Measurements from ENCODE around the gene RFT1. TPM values are rescaled to one million over a fixed set of nuclear protein-coding genes. Genes with fewer than 3 reads are reported as not detected.

Gene RFT1
- total RNA-seq, 1 donor from 2014 or later = 19.2 TPM

DNA sequence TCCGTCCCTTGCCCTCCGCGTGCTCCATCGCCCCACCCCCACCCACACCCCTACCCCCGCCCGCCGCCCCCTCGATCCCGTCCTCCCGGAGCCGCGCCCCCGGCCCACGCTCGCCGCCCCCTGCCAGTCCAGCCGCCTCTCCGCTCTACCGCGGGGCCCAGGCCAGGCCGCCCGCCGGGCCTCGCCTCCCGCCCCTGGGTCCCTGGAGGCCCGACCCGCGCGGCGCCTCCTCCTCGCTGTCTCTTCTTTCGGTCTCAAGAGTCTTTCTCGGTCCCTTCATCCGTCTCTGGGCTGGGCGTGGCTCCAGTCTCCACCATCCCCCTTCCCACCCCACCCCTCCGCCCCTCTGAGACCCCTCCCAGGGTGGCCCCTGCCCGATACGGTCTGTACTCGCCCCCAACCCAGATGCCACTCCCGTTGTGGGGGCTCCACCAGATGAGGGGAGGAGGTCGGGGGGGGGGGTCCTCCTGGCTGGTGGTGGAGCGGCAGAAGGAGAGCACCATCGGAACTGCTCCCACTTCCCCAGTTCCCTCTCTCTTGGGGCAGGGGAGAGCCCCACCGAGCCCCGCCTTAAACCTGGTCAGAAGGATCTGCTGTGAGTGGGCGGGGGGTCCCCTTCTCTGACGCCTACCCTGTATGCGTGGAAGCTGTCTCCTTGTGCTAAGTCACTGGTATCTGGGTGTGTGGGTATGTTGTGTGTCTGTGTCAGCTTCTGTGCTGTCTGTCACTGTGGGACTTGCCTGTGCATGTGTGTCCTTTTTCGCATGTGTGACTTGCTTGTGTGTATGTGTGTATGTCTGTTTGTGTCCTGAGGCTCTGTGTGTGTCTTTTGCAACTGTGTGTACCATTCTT, 31.8 kb upstream of the RFT1 start:
- no peak overlapping the region for H3K27ac ChIP-seq (ENCODE audit: low read depth, low read length)
- no peaks in the 10 kb centered on the region for H3K36me3 ChIP-seq (ENCODE audit: insufficient read depth, low read length)
- no peaks in the 10 kb centered on the region for H3K9me3 ChIP-seq (ENCODE audit: insufficient read depth, low read depth, low read length)
- peaks cover 17% of the 10 kb centered on the region for H3K4me1 Mint-ChIP-seq (ENCODE audit: low read depth, unreplicated experiment)
- H2AFZ ChIP-seq (ENCODE audit: low read depth, low read length) = peak overlapping the region; percentile 91
- H3K4me3 Mint-ChIP-seq (ENCODE audit: unreplicated experiment) = peak overlapping the region; percentile 94
- peak overlapping the region; percentile 94 for H3K4me2 ChIP-seq (ENCODE audit: low read length)
- H3K4me3 ChIP-seq (ENCODE audit: insufficient read depth, low read depth, low read length) = peak overlapping the region; percentile 80
- FAIRE-seq = no peak
- H3K27me3 Mint-ChIP-seq (ENCODE audit: low read depth, unreplicated experiment) = peaks cover 26% of the 10 kb centered on the region
- peaks cover 23% of the 10 kb centered on the region for H3K4me1 ChIP-seq (ENCODE audit: insufficient read depth, low read length)
- H3K79me2 ChIP-seq (ENCODE audit: insufficient read depth, low read length) = peaks cover 26% of the 10 kb centered on the region
- peaks cover 13% of the 10 kb centered on the region for H4K20me1 ChIP-seq (ENCODE audit: insufficient read depth, low read length)
- no peak for DNase-seq (ENCODE audit: low read depth)
- TF ChIP-seq, protein P1, sequence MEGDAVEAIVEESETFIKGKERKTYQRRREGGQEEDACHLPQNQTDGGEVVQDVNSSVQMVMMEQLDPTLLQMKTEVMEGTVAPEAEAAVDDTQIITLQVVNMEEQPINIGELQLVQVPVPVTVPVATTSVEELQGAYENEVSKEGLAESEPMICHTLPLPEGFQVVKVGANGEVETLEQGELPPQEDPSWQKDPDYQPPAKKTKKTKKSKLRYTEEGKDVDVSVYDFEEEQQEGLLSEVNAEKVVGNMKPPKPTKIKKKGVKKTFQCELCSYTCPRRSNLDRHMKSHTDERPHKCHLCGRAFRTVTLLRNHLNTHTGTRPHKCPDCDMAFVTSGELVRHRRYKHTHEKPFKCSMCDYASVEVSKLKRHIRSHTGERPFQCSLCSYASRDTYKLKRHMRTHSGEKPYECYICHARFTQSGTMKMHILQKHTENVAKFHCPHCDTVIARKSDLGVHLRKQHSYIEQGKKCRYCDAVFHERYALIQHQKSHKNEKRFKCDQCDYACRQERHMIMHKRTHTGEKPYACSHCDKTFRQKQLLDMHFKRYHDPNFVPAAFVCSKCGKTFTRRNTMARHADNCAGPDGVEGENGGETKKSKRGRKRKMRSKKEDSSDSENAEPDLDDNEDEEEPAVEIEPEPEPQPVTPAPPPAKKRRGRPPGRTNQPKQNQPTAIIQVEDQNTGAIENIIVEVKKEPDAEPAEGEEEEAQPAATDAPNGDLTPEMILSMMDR (IDR thresholded peaks at IDR 0.05; ENCODE audit: insufficient read depth, low read depth, low read length) = no peak
- TF ChIP-seq EZH2 (IDR thresholded peaks at IDR 0.05; ENCODE audit: insufficient read depth, low read length) = no peak
- H3K36me3 Mint-ChIP-seq (ENCODE audit: low read depth, unreplicated experiment) = no peaks in the 10 kb centered on the region
- peak overlapping the region; percentile 85 for H3K9ac ChIP-seq (ENCODE audit: low read length)
- H3K27ac Mint-ChIP-seq (ENCODE audit: unreplicated experiment) = peak overlapping the region; percentile 83
- H3K27me3 ChIP-seq (ENCODE audit: insufficient read depth, low read length) = peaks cover 6% of the 10 kb centered on the region
- peaks cover 2% of the 10 kb centered on the region for H3K9me3 Mint-ChIP-seq (ENCODE audit: unreplicated experiment)

DNA sequence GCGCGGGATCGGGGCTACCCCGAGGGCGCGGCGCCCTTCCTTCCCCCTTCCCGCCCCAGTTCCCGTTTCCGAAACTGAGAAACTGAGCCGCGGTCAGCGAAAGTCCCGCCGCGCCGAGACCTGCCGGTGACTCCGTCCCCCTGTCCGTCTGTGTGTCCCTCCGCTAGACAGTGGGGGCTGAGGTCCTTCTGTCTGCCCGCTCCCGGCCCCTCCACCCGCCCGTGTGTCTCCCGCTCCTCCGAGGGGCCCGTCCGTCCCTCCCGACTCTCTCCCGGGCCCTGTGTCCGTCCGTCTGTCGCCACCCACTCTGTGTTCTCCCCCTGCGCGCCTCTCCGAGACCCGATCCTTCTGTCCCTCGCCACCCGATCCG, 31.2 kb upstream of the RFT1 start:
- H3K36me3 ChIP-seq (ENCODE audit: insufficient read depth, low read length) = no peaks in the 10 kb centered on the region
- Mint-ChIP-seq H3K27me3 (ENCODE audit: low read depth, unreplicated experiment) (peaks cover 32% of the 10 kb centered on the region), H3K9me3 (ENCODE audit: unreplicated experiment) (peaks cover 2% of the 10 kb centered on the region), H3K36me3 (ENCODE audit: low read depth, unreplicated experiment) (no peaks in the 10 kb centered on the region), H3K4me3 (ENCODE audit: unreplicated experiment) (peak overlapping the region; percentile 94), H3K27ac (ENCODE audit: unreplicated experiment) (peak overlapping the region; percentile 58), H3K4me1 (ENCODE audit: low read depth, unreplicated experiment) (peaks cover 17% of the 10 kb centered on the region)
- H4K20me1 ChIP-seq (ENCODE audit: insufficient read depth, low read length) = peaks cover 13% of the 10 kb centered on the region
- peaks cover 20% of the 10 kb centered on the region for H3K79me2 ChIP-seq (ENCODE audit: insufficient read depth, low read length)
- peaks cover 9% of the 10 kb centered on the region for H3K27me3 ChIP-seq (ENCODE audit: insufficient read depth, low read length)
- TF ChIP-seq EZH2 (IDR thresholded peaks at IDR 0.05; ENCODE audit: insufficient read depth, low read length) = no peak
- peak overlapping the region; percentile 19 for H3K27ac ChIP-seq (ENCODE audit: low read depth, low read length)
- FAIRE-seq = no peak
- H2AFZ ChIP-seq (ENCODE audit: low read depth, low read length) = peak overlapping the region; percentile 91
- peaks cover 17% of the 10 kb centered on the region for H3K4me1 ChIP-seq (ENCODE audit: insufficient read depth, low read length)
- DNase-seq (ENCODE audit: low read depth) = no peak
- peak overlapping the region; percentile 80 for H3K4me3 ChIP-seq (ENCODE audit: insufficient read depth, low read depth, low read length)
- peak overlapping the region; percentile 85 for H3K9ac ChIP-seq (ENCODE audit: low read length)
- peak overlapping the region; percentile 94 for H3K4me2 ChIP-seq (ENCODE audit: low read length)
- H3K9me3 ChIP-seq (ENCODE audit: insufficient read depth, low read depth, low read length) = no peaks in the 10 kb centered on the region

DNA sequence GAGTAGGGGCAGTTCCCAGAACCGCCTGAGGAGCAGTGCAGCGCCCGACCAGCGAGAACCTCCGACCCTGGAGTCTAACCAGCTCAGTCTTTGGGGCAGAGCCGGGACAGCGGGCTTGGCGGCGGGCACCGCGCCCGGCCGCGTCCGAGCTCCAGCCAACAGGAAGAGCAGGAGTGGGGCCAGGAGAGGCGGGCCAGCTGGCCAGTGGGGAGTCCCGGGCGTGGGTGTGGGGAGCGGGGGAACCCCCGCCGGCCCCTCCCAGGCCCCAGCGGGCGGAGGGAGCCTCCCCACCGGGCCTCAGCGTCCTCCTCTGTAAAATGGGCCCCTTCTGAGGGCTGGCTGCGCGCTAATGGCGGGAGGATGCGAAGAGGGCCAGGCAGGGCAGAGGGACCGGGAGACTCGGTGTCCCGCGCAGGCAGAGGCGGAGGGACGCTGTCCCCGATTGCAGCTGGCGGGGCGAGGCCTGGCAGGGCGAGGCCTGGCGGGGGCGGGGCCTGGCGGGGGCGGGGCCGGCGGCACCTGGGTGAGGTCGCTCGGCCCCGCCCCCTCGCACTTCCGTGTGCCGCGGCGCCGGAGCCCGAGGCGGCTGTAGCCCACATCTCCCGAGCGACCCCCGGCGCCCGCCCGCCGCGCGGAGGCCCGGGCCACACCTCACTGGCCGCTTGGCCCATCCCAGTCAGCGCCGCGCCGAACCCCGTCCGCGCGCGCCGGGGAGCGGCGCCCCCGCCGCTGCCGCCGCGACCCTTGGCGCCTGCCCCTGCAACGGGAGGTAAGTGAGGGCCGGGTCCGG, 30.6 kb upstream of the RFT1 start, which contains the start of gene PRKCD:
TSS of gene PRKCD (plus strand) at position 550 of the 790 bp plus-strand sequence. CDS start 17,214 bp downstream, outside the sequence.
- Mint-ChIP-seq H3K36me3 (ENCODE audit: low read depth, unreplicated experiment) (no peaks in the 10 kb centered on the region), H3K27me3 (ENCODE audit: low read depth, unreplicated experiment) (peaks cover 32% of the 10 kb centered on the region), H3K27ac (ENCODE audit: unreplicated experiment) (peak within 1 kb of the TSS; percentile 80), H3K4me3 (ENCODE audit: unreplicated experiment) (peak within 1 kb of the TSS; percentile 94), H3K4me1 (ENCODE audit: low read depth, unreplicated experiment) (peaks cover 17% of the 10 kb centered on the region), H3K9me3 (ENCODE audit: unreplicated experiment) (peaks cover 2% of the 10 kb centered on the region)
- Histone ChIP-seq H3K9ac (ENCODE audit: low read length) (peak within 1 kb of the TSS; percentile 85), H4K20me1 (ENCODE audit: insufficient read depth, low read length) (peaks cover 13% of the 10 kb centered on the region), H3K4me2 (ENCODE audit: low read length) (peak within 1 kb of the TSS; percentile 94), H3K4me3 (ENCODE audit: insufficient read depth, low read depth, low read length) (peak within 1 kb of the TSS; percentile 80), H3K27ac (ENCODE audit: low read depth, low read length) (peak within 1 kb of the TSS; percentile 19), H3K79me2 (ENCODE audit: insufficient read depth, low read length) (peaks cover 19% of the 10 kb centered on the region), H3K9me3 (ENCODE audit: insufficient read depth, low read depth, low read length) (no peaks in the 10 kb centered on the region), H3K36me3 (ENCODE audit: insufficient read depth, low read length) (no peaks in the 10 kb centered on the region), H3K4me1 (ENCODE audit: insufficient read depth, low read length) (peaks cover 16% of the 10 kb centered on the region), H2AFZ (ENCODE audit: low read depth, low read length) (peak within 1 kb of the TSS; percentile 94), H3K27me3 (ENCODE audit: insufficient read depth, low read length) (peaks cover 9% of the 10 kb centered on the region)
- FAIRE-seq = no peak
- no peak for TF ChIP-seq EZH2 (IDR thresholded peaks at IDR 0.05; ENCODE audit: insufficient read depth, low read length)
- TF ChIP-seq, protein P1 (IDR thresholded peaks at IDR 0.05; ENCODE audit: insufficient read depth, low read depth, low read length) = no peak
- DNase-seq (ENCODE audit: low read depth) = peak; percentile 68
